ENCODE measurements around the gene ATP1A1. TPM values are rescaled to one million over a fixed set of nuclear protein-coding genes. Genes with fewer than 3 reads are reported as not detected.

Gene ATP1A1
- total RNA-seq, 1 experiment from 2014 or later = 239 TPM

GRCh38 chr1:116436611-116436970, 63.5 kb downstream of the ATP1A1 start:
- H3K4me3 Mint-ChIP-seq = no peak overlapping the region
- no peak overlapping the region for H2BK120ac ChIP-seq (ENCODE audit: low read depth, low read length, poor library complexity, severe bottlenecking)
- no peak overlapping the region for H2AK5ac ChIP-seq (ENCODE audit: insufficient read length, low read length)
- no peak overlapping the region for H4K5ac ChIP-seq (ENCODE audit: insufficient read length, low read depth, low read length)
- H3K4me2 ChIP-seq (ENCODE audit: insufficient read depth, insufficient read length, low read length) = no peak overlapping the region
- H2BK5ac ChIP-seq (ENCODE audit: insufficient read length, low read length) = no peak overlapping the region
- H3K27me3 Mint-ChIP-seq (ENCODE audit: low read depth) = no peaks in the 10 kb centered on the region
- no peaks in the 10 kb centered on the region for H3K9me3 ChIP-seq (ENCODE audit: control insufficient read depth, low read depth, low read length)
- WGBS (ENCODE audit: extremely low coverage, insufficient read length, low lambda C conversion rate) = no CpG with 5 or more reads among the region's 2 CpGs
- H2BK15ac ChIP-seq (ENCODE audit: low read depth, low read length) = no peak overlapping the region
- no peaks in the 10 kb centered on the region for H3K36me3 Mint-ChIP-seq (ENCODE audit: insufficient read depth in 1 of 3, low read depth in 3 of 3)
- H2BK20ac ChIP-seq (ENCODE audit: low read depth, low read length, poor library complexity, severe bottlenecking) = no peak overlapping the region
- no peaks in the 10 kb centered on the region for H3K79me2 ChIP-seq (ENCODE audit: insufficient read depth, low read length)
- no peak overlapping the region for H3T11ph ChIP-seq (ENCODE audit: low read length)
- H3K14ac ChIP-seq (ENCODE audit: insufficient read depth, low read length) = no peak overlapping the region
- H3K9ac ChIP-seq (ENCODE audit: extremely low read depth, insufficient read length, low read length) = no peak overlapping the region
- H3K4me1 Mint-ChIP-seq = peaks cover 7 to 8% of the 10 kb centered on the region in 2 experiments; a peak in 3 of 4 replicates
- H3K23ac ChIP-seq (ENCODE audit: insufficient read length, low read depth, low read length) = no peak overlapping the region
- TF ChIP-seq CTCF (conservative IDR thresholded peaks at IDR 0.05) = no peak
- no peaks in the 10 kb centered on the region for H3K79me1 ChIP-seq (ENCODE audit: insufficient read depth, low read depth, low read length, poor library complexity, severe bottlenecking)
- no peak overlapping the region for H3K56ac ChIP-seq (ENCODE audit: insufficient read length, low read depth, low read length)
- no peak overlapping the region for H4K91ac ChIP-seq (ENCODE audit: insufficient read length, low read depth, low read length)
- no peaks in the 10 kb centered on the region for H3K27me3 ChIP-seq (ENCODE audit: insufficient read depth, low read length)
- H4K20me1 ChIP-seq (ENCODE audit: control insufficient read depth, insufficient read depth, insufficient read length) = no peaks in the 10 kb centered on the region
- no peak overlapping the region for H4K8ac ChIP-seq (replicated peaks; ENCODE audit: insufficient read length, low read depth, low read length)
- H3K9me3 Mint-ChIP-seq = no peaks in the 10 kb centered on the region
- H3K23me2 ChIP-seq (ENCODE audit: insufficient read length, low read depth, low read length, poor library complexity, severe bottlenecking) = peaks cover 2% of the 10 kb centered on the region
- H2BK12ac ChIP-seq (ENCODE audit: insufficient read length, low read depth, low read length) = no peak overlapping the region
- H3K4me1 ChIP-seq (ENCODE audit: insufficient read depth, low read length) = no peaks in the 10 kb centered on the region
- H3K4ac ChIP-seq (ENCODE audit: low read depth, low read length) = no peak overlapping the region
- H3K27ac Mint-ChIP-seq = no peak overlapping the region
- no peak overlapping the region for H3K18ac ChIP-seq (ENCODE audit: insufficient read length, low read depth, low read length)
- no peak overlapping the region for H2AFZ ChIP-seq (ENCODE audit: low read length)
- DNase-seq = no peak
- H3K27ac ChIP-seq (ENCODE audit: insufficient read length, low read depth, low read length) = no peak overlapping the region

Measured in H9 (cell line).